ES-I3 (cell line): ENCODE results near the gene TRIOBP.
A peak's percentile ranks its signal among the peaks of the same experiment; 100 is the strongest.

Source experiments
- H3K36me3 ChIP-seq: 2 replicates; pipeline ENCODE4 v1.6.1; 2013; ENCODE audit warnings: mild to moderate bottlenecking, low read length, control low read depth, moderate library complexity; ENCODE audit not compliant: insufficient read depth
- H3K4me1 ChIP-seq: 2 replicates; pipeline ENCODE4 v1.6.1; 2013; ENCODE audit warnings: mild to moderate bottlenecking, control low read depth, low read length; ENCODE audit not compliant: insufficient read depth
- H3K9ac ChIP-seq: 2 replicates; pipeline ENCODE4 v1.6.1; 2013; ENCODE audit warnings: low read depth, mild to moderate bottlenecking, low read length, moderate library complexity
- H3K9me3 ChIP-seq: 2 replicates; pipeline ENCODE4 v1.6.1; 2013; ENCODE audit warnings: mild to moderate bottlenecking, low read length, moderate library complexity; ENCODE audit not compliant: control insufficient read depth, insufficient read depth

TRIOBP gene

GRCh38 chr22:37807410-37808293 lies 110.8 kb downstream of the TRIOBP start, which contains the start of gene GCAT:
Gene GCAT, plus strand, starts transcription at chr22:37807934. Its CDS starts 34 bp downstream, at chr22:37807968.
- H3K9me3 ChIP-seq = no peaks in the 10 kb centered on the region
- H3K4me1 ChIP-seq = no peaks in the 10 kb centered on the region
- no peaks in the 10 kb centered on the region for H3K36me3 ChIP-seq
- H3K9ac ChIP-seq = peak within 1 kb of the TSS; percentile 85

- no peaks in the 10 kb centered on the region for H3K9me3 ChIP-seq
- no peaks in the 10 kb centered on the region for H3K4me1 ChIP-seq
- H3K9ac ChIP-seq = peak overlapping the region; percentile 69
- H3K36me3 ChIP-seq = no peaks in the 10 kb centered on the region
These were observed 111.4 kb downstream of the TRIOBP start for GRCh38 chr22:37808294-37808657.

GRCh38 chr22:37809672-37810333 lies 113.0 kb downstream of the TRIOBP start:
- Histone ChIP-seq H3K36me3 (no peaks in the 10 kb centered on the region), H3K9me3 (no peaks in the 10 kb centered on the region), H3K4me1 (no peaks in the 10 kb centered on the region), H3K9ac (no peak overlapping the region)

GRCh38 chr22:37811867-37812266 lies 115.0 kb downstream of the TRIOBP start:
- Histone ChIP-seq H3K9me3 (no peaks in the 10 kb centered on the region), H3K36me3 (no peaks in the 10 kb centered on the region), H3K9ac (no peak overlapping the region), H3K4me1 (no peaks in the 10 kb centered on the region)

- H3K9me3 ChIP-seq = no peaks in the 10 kb centered on the region
- no peaks in the 10 kb centered on the region for H3K4me1 ChIP-seq
- no peak overlapping the region for H3K9ac ChIP-seq
- no peaks in the 10 kb centered on the region for H3K36me3 ChIP-seq
These were observed 116.2 kb downstream of the TRIOBP start for GRCh38 chr22:37812869-37813678.

GRCh38 chr22:37815593-37815992 lies 118.7 kb downstream of the TRIOBP start:
- Histone ChIP-seq H3K9me3 (no peaks in the 10 kb centered on the region), H3K4me1 (no peaks in the 10 kb centered on the region; the same call in 1 of the 2 replicates), H3K9ac (no peak overlapping the region), H3K36me3 (no peaks in the 10 kb centered on the region)

GRCh38 chr22:37816543-37817180 lies 119.8 kb downstream of the TRIOBP start:
- Histone ChIP-seq H3K9ac (no peak overlapping the region), H3K9me3 (no peaks in the 10 kb centered on the region), H3K36me3 (no peaks in the 10 kb centered on the region), H3K4me1 (no peaks in the 10 kb centered on the region; the same call in 1 of the 2 replicates)

- H3K4me1 ChIP-seq = peaks cover 7% of the 10 kb centered on the region; the same call in 1 of the 2 replicates
- no peaks in the 10 kb centered on the region for H3K9me3 ChIP-seq
- no peaks in the 10 kb centered on the region for H3K36me3 ChIP-seq
- H3K9ac ChIP-seq = peak overlapping the region; percentile 42; the same call in 1 of the 2 replicates
These were observed 121.0 kb downstream of the TRIOBP start for GRCh38 chr22:37817705-37818408.

GRCh38 chr22:37818409-37819104 lies 121.7 kb downstream of the TRIOBP start:
- H3K9me3 ChIP-seq = no peaks in the 10 kb centered on the region
- no peaks in the 10 kb centered on the region for H3K36me3 ChIP-seq
- peaks cover 12% of the 10 kb centered on the region; the same call in 1 of the 2 replicates for H3K4me1 ChIP-seq
- H3K9ac ChIP-seq = peak overlapping the region; percentile 38

- Histone ChIP-seq H3K4me1 (peaks cover 12% of the 10 kb centered on the region; the same call in 1 of the 2 replicates), H3K36me3 (no peaks in the 10 kb centered on the region), H3K9ac (peak overlapping the region; percentile 38), H3K9me3 (no peaks in the 10 kb centered on the region)
These were observed 122.2 kb downstream of the TRIOBP start for GRCh38 chr22:37819105-37819433.

- Histone ChIP-seq H3K4me1 (peaks cover 12% of the 10 kb centered on the region; the same call in 1 of the 2 replicates), H3K9ac (no peak overlapping the region), H3K9me3 (no peaks in the 10 kb centered on the region), H3K36me3 (no peaks in the 10 kb centered on the region)
These were observed 123.5 kb downstream of the TRIOBP start for GRCh38 chr22:37820350-37820749.

GRCh38 chr22:37822079-37822833 lies 125.4 kb downstream of the TRIOBP start:
- Histone ChIP-seq H3K4me1 (peaks cover 12% of the 10 kb centered on the region; the same call in 1 of the 2 replicates), H3K9ac (no peak overlapping the region), H3K36me3 (no peaks in the 10 kb centered on the region), H3K9me3 (no peaks in the 10 kb centered on the region)
